PC-3 (cell line): ENCODE results near the gene PEX1.

Source experiments
- EZH2 ChIP-seq: fragments of 300-600 bp; sonication (generic); IDR thresholded peaks from one replicate; pipeline ENCODE4 v1.6.1; 2017; ENCODE audit warnings: antibody characterized with exemption, mild to moderate bottlenecking, low read length; ENCODE audit not compliant: unreplicated experiment
- EZH2phosphoT487 ChIP-seq: fragments of 300-600 bp; sonication (generic); IDR thresholded peaks from 2 replicates; pipeline ENCODE4 v1.6.1; 2018; ENCODE audit warnings: mild to moderate bottlenecking, antibody characterized with exemption, low read length, borderline replicate concordance
- TF ChIP-seq, protein P1 (sequence below): fragments of 300-600 bp; sonication (generic); conservative IDR thresholded peaks from 2 replicates; pipeline ENCODE4 v1.5.1; 2017; ENCODE audit warnings: antibody characterized with exemption, low read depth, mild to moderate bottlenecking, low read length

DNA sequence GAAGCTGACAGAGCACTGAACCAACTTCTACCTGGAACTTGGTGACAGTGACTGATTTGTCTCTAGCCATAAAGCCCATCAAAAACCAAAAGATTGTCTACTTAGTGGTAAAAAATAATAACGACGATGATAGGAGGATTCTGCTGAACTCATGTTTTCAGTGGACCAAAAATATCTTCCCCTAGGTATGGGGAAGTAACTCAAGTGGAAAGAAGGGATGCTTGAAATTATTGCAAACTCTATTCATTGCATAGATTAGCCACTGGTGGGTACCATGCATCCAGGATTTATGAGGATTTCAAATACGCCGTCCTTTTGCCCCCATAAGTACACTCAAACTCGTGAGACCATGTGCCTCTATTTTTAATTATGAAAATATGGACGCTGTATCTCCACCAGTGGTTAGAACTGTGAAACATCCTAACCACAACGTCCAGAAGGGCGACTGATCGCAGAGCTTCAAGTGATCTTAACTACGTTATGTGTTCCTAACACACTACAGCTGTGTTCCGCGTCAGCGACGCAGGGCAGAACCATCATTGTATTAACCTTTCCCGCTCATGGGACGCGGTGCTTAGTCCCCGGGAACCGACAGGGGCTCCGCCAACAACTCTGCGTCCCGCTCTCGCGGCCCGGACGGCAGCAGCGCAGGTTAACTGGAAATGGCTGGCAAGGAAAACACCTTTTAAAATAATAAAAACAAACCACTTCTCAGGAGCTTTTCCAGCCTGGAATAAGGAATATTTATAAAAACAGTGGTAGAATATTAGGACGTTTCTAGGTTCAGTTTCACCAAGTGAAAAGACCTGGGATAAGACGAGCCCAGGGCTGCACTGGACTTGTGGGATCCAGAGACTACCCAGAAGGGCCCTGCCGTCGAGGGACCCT, 776 bp downstream of the PEX1 start:
- TF ChIP-seq, protein P1, sequence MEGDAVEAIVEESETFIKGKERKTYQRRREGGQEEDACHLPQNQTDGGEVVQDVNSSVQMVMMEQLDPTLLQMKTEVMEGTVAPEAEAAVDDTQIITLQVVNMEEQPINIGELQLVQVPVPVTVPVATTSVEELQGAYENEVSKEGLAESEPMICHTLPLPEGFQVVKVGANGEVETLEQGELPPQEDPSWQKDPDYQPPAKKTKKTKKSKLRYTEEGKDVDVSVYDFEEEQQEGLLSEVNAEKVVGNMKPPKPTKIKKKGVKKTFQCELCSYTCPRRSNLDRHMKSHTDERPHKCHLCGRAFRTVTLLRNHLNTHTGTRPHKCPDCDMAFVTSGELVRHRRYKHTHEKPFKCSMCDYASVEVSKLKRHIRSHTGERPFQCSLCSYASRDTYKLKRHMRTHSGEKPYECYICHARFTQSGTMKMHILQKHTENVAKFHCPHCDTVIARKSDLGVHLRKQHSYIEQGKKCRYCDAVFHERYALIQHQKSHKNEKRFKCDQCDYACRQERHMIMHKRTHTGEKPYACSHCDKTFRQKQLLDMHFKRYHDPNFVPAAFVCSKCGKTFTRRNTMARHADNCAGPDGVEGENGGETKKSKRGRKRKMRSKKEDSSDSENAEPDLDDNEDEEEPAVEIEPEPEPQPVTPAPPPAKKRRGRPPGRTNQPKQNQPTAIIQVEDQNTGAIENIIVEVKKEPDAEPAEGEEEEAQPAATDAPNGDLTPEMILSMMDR, result no peak
- no peak for TF ChIP-seq EZH2
- no peak for TF ChIP-seq EZH2phosphoT487
